Skeletal muscle tissue (tissue), 4 donors: ENCODE measurements around the gene ZNF341. TPM values are rescaled to one million over a fixed set of nuclear protein-coding genes. Genes with fewer than 3 reads are reported as not detected.
"Not testable (repeated sequence)": the region's sequence is repeated elsewhere in the genome, so short reads cannot be mapped to it uniquely, and the experiment has no call there.

Experiments
- H3K27ac ChIP-seq: one replicate; pipeline ENCODE4 v1.7.0; 2013; ENCODE audit warnings: mild to moderate bottlenecking, low read depth, low read length, inconsistent platforms
- H3K27me3 ChIP-seq, 3 donors: one replicate each; pipeline ENCODE4 v1.7.0; 2013; ENCODE audit warnings: low read length in 3 of 3; ENCODE audit not compliant: control insufficient read depth in 3 of 3, insufficient read depth in 3 of 3
- H3K36me3 ChIP-seq, 3 donors: one replicate each; pipeline ENCODE4 v1.7.0; 2013; ENCODE audit warnings: low read length in 3 of 3; ENCODE audit not compliant: control insufficient read depth in 3 of 3, insufficient read depth in 3 of 3
- H3K4me1 ChIP-seq, 3 donors: one replicate each; pipeline ENCODE4 v1.7.0; 2013; ENCODE audit warnings: low read length in 3 of 3, mild to moderate bottlenecking in 3 of 3; ENCODE audit not compliant: control insufficient read depth in 3 of 3, insufficient read depth in 3 of 3
- H3K4me3 ChIP-seq, 3 donors: one replicate each; pipeline ENCODE4 v1.7.0; 2013; ENCODE audit warnings: low read length in 3 of 3
- H3K9ac ChIP-seq, 3 donors: one replicate each; pipeline ENCODE4 v1.7.0; 2013; ENCODE audit warnings: low read length in 3 of 3, mild to moderate bottlenecking in 3 of 3, moderate library complexity in 2 of 3, low read depth in 1 of 3
- H3K9me3 ChIP-seq, 3 donors: one replicate each; pipeline ENCODE4 v1.7.0; 2013; ENCODE audit warnings: low read length in 3 of 3; ENCODE audit not compliant: control insufficient read depth in 3 of 3
- total RNA-seq: library from RNA; depleted of rRNA; stranded (reverse); fragments of >200 nt; gene quantifications from one replicate; pipeline ENCODE4 v1.2.3, GENCODE V29; 2014
- donor health status: Osteomylitis.

Gene ZNF341
- total RNA-seq, 1 donor from 2014 or later = 1.0 TPM

GRCh38 chr20:33689493-33689892, 42.3 kb upstream of the ZNF341 start:
- H3K9me3 ChIP-seq = no peaks in the 10 kb centered on the region
- H3K9ac ChIP-seq = no peak overlapping the region
- no peak overlapping the region for H3K27ac ChIP-seq
- peaks cover 13 to 19% (median 17%) of the 10 kb centered on the region in 3 donors for H3K4me1 ChIP-seq
- H3K36me3 ChIP-seq = no peaks in the 10 kb centered on the region
- no peak overlapping the region for H3K4me3 ChIP-seq
- no peaks in the 10 kb centered on the region for H3K27me3 ChIP-seq

DNA sequence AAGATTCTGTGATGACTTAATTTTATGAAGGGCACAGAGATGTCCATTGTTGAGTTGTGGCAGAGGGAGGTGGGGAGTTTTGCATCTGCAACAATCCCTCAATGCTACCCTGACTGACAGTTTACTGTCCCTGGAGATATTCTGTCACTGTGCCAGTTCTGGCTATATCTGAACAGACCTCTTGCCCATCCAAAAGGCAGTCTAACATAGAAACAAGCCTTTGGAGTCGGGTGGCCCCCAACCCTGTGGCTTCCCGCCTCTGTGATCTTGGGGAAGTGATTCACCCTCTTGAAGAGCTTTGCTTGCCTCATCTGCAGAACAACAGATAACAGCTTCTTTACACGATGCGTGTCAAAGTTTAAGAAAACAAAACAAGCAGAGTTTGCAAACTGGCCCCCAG, 41.8 kb upstream of the ZNF341 start:
- H3K36me3 ChIP-seq = no peaks in the 10 kb centered on the region
- H3K27ac ChIP-seq = no peak overlapping the region
- no peaks in the 10 kb centered on the region for H3K27me3 ChIP-seq
- no peak overlapping the region for H3K4me3 ChIP-seq
- peaks cover 14% of the 10 kb centered on the region in 3 donors for H3K4me1 ChIP-seq
- no peak overlapping the region for H3K9ac ChIP-seq
- no peaks in the 10 kb centered on the region for H3K9me3 ChIP-seq

- Histone ChIP-seq H3K9ac (no peak overlapping the region), H3K27me3 (no peaks in the 10 kb centered on the region)
Measured at GRCh38 chr20:33693289-33693688, 38.5 kb upstream of the ZNF341 start.

DNA sequence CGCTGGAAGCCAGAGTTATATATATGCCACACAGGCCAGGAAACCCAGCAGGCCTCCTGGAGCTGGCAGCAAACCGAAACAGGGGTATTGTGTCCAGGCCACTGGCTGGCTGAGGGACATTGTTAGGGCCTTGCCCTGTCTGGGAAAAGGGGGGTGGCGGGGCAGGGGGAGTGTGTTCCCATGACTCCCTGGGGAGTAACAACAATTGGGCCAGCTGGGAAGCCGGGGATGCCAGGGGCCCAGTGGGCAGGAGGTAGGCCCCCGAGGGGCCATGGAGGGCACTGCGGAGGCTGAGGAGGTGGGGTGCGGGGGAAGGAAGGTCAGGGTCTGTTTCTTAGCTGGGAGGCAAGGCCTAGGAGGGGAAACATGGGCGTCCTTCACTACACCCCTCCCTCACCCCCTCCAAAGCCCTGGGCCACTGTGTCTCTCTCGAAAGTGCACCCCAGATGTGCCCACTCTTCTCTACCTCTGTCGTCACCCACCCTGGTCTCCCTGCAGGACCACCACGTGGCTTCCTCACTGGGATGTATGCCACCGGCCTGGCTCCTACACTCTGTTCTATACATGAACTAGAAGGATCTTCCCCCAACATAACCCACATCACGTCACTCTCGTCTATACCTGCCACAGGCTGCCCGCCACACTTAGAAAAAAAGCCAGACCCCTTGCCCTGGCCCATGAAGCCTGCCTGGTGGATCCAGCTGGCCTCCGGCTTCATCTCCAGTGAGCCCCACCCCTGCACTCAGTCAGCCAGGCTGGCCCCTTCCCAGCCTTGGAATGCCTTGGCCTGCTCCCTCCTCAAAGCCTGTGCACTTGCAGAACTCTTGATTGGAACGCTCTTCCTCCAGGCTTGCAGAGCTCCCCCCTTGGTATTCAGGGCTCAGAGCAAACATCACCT, 37.8 kb upstream of the ZNF341 start:
- Histone ChIP-seq H3K4me1 (peaks cover 0 to 8% (median 5%) of the 10 kb centered on the region in 3 donors), H3K27me3 (no peaks in the 10 kb centered on the region), H3K9me3 (no peaks in the 10 kb centered on the region), H3K4me3 (no peak overlapping the region), H3K9ac (no peak overlapping the region), H3K36me3 (no peaks in the 10 kb centered on the region), H3K27ac (no peak overlapping the region)

More at GRCh38 chr20:33693289-33693688, 38.5 kb upstream of the ZNF341 start:
- Histone ChIP-seq H3K4me1 (peaks cover 0 to 8% (median 5%) of the 10 kb centered on the region in 3 donors), H3K36me3 (no peaks in the 10 kb centered on the region), H3K27ac (no peak overlapping the region), H3K9me3 (no peaks in the 10 kb centered on the region), H3K4me3 (no peak overlapping the region)

- no peak overlapping the region for H3K4me3 ChIP-seq
- no peaks in the 10 kb centered on the region for H3K27me3 ChIP-seq
- no peaks in the 10 kb centered on the region for H3K9me3 ChIP-seq
- peaks cover 0 to 8% (median 5%) of the 10 kb centered on the region in 3 donors for H3K4me1 ChIP-seq
- no peak overlapping the region for H3K27ac ChIP-seq
- H3K9ac ChIP-seq = no peak overlapping the region
- no peaks in the 10 kb centered on the region for H3K36me3 ChIP-seq
Measured at GRCh38 chr20:33694639-33695012, 37.2 kb upstream of the ZNF341 start.

DNA sequence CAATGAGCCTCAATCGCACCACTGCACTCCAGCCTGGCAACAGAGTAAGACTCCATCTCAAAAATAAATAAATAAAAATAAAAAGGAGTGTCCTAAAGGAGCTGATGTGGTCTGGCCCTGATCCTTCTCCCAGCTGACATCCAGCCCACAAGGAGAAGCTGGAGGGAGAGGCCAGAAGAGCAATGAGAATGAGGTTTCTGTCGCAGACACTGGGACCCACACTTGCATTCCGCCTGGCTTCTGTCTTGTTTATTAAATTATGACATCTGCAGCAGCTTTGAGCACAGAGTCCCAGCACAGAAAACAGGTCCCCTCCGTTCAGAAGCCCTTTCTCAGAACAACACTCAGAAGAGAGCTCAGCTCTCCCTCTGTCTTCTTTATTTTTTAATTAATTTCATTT, 35.3 kb upstream of the ZNF341 start:
- no peak overlapping the region for H3K4me3 ChIP-seq
- H3K4me1 ChIP-seq = peaks cover 0 to 8% (median 5%) of the 10 kb centered on the region in 3 donors
- no peak overlapping the region for H3K9ac ChIP-seq
- no peaks in the 10 kb centered on the region for H3K36me3 ChIP-seq
- H3K27ac ChIP-seq = no peak overlapping the region
- no peaks in the 10 kb centered on the region for H3K9me3 ChIP-seq
- no peaks in the 10 kb centered on the region for H3K27me3 ChIP-seq

DNA sequence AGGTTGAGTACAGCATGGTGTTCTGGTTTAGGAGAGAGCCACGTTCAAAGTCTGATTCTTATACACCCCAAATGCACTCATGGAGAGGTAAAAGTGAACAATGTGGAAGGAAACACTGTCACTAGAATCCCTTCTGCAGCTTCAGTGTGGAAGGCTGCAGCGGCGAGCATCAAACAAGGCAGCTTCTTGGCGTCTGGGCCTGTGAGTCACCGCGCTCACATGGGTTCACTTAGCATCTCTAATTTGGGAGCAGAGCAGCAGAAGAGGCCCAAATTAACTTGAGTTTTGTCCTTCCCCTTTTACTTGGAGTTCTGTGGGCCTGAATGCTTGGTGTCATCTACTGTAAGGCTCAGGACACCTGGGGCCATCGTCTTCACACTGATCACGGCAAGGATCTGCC, 34.7 kb upstream of the ZNF341 start:
- H3K9ac ChIP-seq = no peak overlapping the region
- no peak overlapping the region for H3K4me3 ChIP-seq
- no peaks in the 10 kb centered on the region for H3K9me3 ChIP-seq
- peaks cover 0 to 8% (median 5%) of the 10 kb centered on the region in 3 donors for H3K4me1 ChIP-seq
- no peaks in the 10 kb centered on the region for H3K27me3 ChIP-seq
- no peaks in the 10 kb centered on the region for H3K36me3 ChIP-seq
- H3K27ac ChIP-seq = no peak overlapping the region

- not testable (repeated sequence) for H3K36me3 ChIP-seq, H3K27ac ChIP-seq, H3K9ac ChIP-seq, H3K27me3 ChIP-seq, H3K4me3 ChIP-seq, H3K9me3 ChIP-seq
- H3K4me1 ChIP-seq = peaks cover 8 to 11% (median 8%) of the 10 kb centered on the region in 3 donors
Measured at GRCh38 chr20:33698966-33699365, 32.8 kb upstream of the ZNF341 start.

DNA sequence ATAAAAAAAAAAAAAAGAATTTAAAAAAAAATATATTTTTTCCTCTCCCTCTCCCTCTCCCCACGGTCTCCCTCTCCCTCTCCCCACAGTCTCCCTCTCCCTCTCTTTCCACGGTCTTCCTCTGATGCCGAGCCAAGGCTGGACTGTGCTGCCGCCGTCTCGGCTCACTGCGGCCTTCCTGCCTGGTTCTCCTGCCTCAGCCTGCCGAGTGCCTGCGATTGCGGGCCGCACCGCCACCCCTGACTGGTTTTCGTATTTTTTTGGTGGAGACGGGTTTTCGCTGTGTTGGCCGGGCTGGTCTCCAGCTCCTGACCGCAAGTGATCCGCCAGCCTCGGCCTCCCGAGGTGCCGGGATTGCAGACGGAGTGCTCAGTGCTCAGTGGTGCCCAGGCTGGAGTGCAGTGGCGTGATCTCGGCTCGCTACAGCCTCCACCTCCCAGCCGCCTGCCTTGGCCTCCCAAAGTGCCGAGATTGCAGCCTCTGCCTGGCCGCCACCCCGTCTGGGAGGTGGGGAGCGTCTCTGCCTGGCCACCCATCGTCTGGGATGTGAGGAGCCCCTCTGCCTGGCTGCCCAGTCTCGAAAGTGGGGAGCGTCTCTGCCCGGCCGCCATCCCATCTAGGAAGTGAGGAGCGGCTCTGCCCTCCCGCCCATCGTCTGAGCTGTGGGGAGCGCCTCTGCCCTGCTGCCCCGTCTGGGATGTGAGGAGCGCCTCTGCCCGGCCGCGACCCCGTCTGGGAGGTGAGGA, 30.9 kb upstream of the ZNF341 start:
- not testable (repeated sequence) for H3K4me3 ChIP-seq, H3K9me3 ChIP-seq, H3K27ac ChIP-seq, H3K27me3 ChIP-seq, H3K36me3 ChIP-seq, H3K9ac ChIP-seq, H3K4me1 ChIP-seq
